Fibroblast of mammary gland (primary cell): Measurements from ENCODE around the gene SLC39A12.

Source experiments
- DNase-seq: peaks from one replicate; pipeline ENCODE4 v3.0.0-alpha.2; 2010; ENCODE audit warnings: low read depth
- H3K4me3 ChIP-seq: 2 replicates; pipeline ENCODE4 v1.5.1; 2011; ENCODE audit warnings: low read depth, mild to moderate bottlenecking, low read length, moderate library complexity; ENCODE audit not compliant: control insufficient read depth
- TF ChIP-seq, protein P1 (sequence below): conservative IDR thresholded peaks from 2 replicates; pipeline ENCODE4 v1.5.1; 2011; ENCODE audit warnings: low read depth, low read length, inconsistent platforms; ENCODE audit not compliant: control insufficient read depth, insufficient read depth

SLC39A12 gene

DNA sequence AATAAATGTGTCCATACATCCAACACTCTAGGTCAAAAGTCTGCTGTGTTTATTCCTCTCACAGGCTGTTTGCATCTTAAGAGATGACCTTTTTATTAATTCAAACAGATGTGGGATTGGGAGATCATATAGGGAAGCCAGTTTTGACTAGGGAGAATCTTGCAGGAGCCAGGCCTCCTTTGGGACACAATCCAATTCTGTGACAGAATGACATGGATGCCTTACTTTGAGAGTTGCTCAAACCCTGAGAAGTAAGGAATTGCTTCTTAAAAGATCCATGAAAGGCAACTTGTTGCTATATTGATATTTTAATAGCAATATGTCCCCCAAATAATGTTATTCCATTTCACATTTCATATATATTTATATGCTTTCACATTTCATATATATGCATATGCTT, 135.0 kb downstream of the SLC39A12 start:
- TF ChIP-seq, protein P1, sequence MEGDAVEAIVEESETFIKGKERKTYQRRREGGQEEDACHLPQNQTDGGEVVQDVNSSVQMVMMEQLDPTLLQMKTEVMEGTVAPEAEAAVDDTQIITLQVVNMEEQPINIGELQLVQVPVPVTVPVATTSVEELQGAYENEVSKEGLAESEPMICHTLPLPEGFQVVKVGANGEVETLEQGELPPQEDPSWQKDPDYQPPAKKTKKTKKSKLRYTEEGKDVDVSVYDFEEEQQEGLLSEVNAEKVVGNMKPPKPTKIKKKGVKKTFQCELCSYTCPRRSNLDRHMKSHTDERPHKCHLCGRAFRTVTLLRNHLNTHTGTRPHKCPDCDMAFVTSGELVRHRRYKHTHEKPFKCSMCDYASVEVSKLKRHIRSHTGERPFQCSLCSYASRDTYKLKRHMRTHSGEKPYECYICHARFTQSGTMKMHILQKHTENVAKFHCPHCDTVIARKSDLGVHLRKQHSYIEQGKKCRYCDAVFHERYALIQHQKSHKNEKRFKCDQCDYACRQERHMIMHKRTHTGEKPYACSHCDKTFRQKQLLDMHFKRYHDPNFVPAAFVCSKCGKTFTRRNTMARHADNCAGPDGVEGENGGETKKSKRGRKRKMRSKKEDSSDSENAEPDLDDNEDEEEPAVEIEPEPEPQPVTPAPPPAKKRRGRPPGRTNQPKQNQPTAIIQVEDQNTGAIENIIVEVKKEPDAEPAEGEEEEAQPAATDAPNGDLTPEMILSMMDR = no peak

DNA sequence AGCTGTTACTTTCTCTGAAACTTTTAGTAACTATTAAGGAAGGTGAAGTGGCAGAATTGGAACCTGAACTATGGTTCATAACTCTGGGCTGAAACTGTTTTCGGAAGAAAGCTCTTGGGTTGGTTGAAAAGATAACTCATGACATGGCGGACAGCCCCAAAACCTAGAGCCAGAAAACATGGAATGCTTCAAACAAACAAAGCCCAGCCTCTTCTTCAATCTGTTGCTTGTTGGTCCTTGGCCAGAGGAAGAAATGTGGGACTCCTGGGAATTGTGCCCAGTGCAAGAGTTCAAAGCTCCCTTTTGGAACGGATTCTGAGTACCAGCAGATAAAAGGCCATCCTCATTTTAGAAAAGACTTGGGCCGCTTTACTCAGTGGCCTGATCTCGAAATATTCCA, 135.6 kb downstream of the SLC39A12 start:
- TF ChIP-seq, protein P1 = no peak
- no peak overlapping the region for H3K4me3 ChIP-seq
- DNase-seq = peak; percentile 33

More for the DNA sequence above, 135.0 kb downstream of the SLC39A12 start:
- no peak for DNase-seq
- no peak overlapping the region for H3K4me3 ChIP-seq
